ENCODE results near the gene CCDC6. TPM values are rescaled to one million over a fixed set of nuclear protein-coding genes. Genes with fewer than 3 reads are reported as not detected.
A peak's percentile ranks its signal among the peaks of the same experiment; 100 is the strongest.

CCDC6 gene
- polyA plus RNA-seq, 3 donors: 4.2 to 13.5 (median 6.2) TPM

DNA sequence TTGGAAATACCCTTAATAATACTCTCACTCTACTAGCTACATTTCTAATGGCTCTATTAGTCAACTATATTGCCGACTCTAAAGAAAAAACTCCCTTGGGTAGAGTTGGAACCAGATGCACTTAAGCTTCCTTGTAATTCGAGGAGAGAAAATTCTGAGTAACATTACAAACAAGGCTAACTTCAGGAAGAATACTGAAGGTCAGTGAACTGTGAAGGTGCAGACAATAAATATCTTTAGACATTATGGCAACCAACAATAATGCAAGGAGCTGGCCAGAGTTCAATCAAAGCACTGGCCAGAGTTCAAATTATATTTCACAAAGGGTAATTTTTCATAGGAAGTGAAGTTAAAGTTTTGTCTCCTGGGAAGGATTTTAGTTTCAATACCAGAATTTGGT is 112.4 kb downstream of the CCDC6 start:
- H3K36me3 ChIP-seq (replicated peaks in 1 of 2; ENCODE audit: control insufficient read depth in 1 of 2, insufficient read depth in 2 of 2, low read length in 2 of 2): peaks cover 55 to 92% of the 10 kb centered on the region in 2 donors
- no peak overlapping the region for H3K4me3 ChIP-seq (replicated peaks in 1 of 3; ENCODE audit: low read depth in 2 of 3, low read length in 3 of 3)
- H3K4me1 Mint-ChIP-seq: no peaks in the 10 kb centered on the region
- no peak overlapping the region for H3K27ac Mint-ChIP-seq
- H3K4me2 ChIP-seq (replicated peaks; ENCODE audit: extremely low read depth, low read length, poor library complexity, severe bottlenecking): no peak overlapping the region
- TF ChIP-seq, protein P1, sequence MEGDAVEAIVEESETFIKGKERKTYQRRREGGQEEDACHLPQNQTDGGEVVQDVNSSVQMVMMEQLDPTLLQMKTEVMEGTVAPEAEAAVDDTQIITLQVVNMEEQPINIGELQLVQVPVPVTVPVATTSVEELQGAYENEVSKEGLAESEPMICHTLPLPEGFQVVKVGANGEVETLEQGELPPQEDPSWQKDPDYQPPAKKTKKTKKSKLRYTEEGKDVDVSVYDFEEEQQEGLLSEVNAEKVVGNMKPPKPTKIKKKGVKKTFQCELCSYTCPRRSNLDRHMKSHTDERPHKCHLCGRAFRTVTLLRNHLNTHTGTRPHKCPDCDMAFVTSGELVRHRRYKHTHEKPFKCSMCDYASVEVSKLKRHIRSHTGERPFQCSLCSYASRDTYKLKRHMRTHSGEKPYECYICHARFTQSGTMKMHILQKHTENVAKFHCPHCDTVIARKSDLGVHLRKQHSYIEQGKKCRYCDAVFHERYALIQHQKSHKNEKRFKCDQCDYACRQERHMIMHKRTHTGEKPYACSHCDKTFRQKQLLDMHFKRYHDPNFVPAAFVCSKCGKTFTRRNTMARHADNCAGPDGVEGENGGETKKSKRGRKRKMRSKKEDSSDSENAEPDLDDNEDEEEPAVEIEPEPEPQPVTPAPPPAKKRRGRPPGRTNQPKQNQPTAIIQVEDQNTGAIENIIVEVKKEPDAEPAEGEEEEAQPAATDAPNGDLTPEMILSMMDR (IDR thresholded peaks at IDR 0.05): no peak
- no peak overlapping the region for H3K9ac ChIP-seq (ENCODE audit: insufficient read depth, low read length, poor library complexity, severe bottlenecking)
- H3K9me3 Mint-ChIP-seq: peaks cover 0 to 3% (median 2%) of the 10 kb centered on the region in 7 donors
- no peaks in the 10 kb centered on the region for H3K27me3 Mint-ChIP-seq (ENCODE audit: low read depth in 3 of 3)
- DNase-seq: no peak
- H3K4me1 ChIP-seq (ENCODE audit: control insufficient read depth in 1 of 2, insufficient read depth in 2 of 2, low read length in 2 of 2): no peaks in the 10 kb centered on the region
- no peak overlapping the region for H3K27ac ChIP-seq (ENCODE audit: low read depth in 1 of 2, low read length in 2 of 2)
- WGBS (ENCODE audit: insufficient coverage): no CpG with 5 or more reads among the region's 2 CpGs
- no peaks in the 10 kb centered on the region for H3K79me2 ChIP-seq (ENCODE audit: insufficient read depth, low read length)
- H3K4me3 Mint-ChIP-seq: no peak overlapping the region
- H3K36me3 Mint-ChIP-seq: peaks cover 73 to 80% of the 10 kb centered on the region in 2 donors
- intact Hi-C loops (cut with micrococcal nuclease): no loop called here
- H3K9me3 ChIP-seq (replicated peaks in 1 of 2; ENCODE audit: control insufficient read depth in 1 of 2, insufficient read depth in 1 of 2, low read length in 2 of 2): no peaks in the 10 kb centered on the region
- H3K27me3 ChIP-seq (ENCODE audit: control insufficient read depth in 2 of 2, insufficient read depth in 2 of 2, low read length in 2 of 2): no peaks in the 10 kb centered on the region
- H4K20me1 ChIP-seq (ENCODE audit: insufficient read depth, low read length): no peaks in the 10 kb centered on the region
- H2AFZ ChIP-seq (ENCODE audit: insufficient read depth, low read depth, low read length, poor library complexity, severe bottlenecking): no peak overlapping the region

DNA sequence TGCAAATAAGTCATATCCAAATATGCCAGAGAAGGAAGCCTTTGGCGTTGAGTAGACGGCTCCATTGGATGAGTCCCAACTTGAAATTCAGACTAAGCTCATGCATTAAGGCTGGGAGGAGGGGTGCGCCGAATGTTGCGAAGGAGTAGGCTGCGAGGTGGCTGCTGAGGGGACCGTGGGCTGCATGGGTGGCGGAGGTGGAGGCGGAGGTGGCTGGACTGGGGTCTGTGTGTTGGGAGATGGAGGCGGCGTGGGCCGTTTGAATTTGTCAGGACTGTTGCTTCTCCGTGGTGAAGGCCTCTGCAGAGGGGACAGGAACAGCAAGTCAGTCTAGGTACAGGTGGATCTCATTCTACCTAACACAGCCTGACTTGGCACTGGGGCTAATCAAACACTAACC is 113.5 kb downstream of the CCDC6 start:
- WGBS (ENCODE audit: insufficient coverage): 100% methylated on average over 4 of the region's 13 CpGs
- Histone ChIP-seq H3K4me1 (ENCODE audit: control insufficient read depth in 1 of 2, insufficient read depth in 2 of 2, low read length in 2 of 2) (no peaks in the 10 kb centered on the region), H3K27me3 (ENCODE audit: control insufficient read depth in 2 of 2, insufficient read depth in 2 of 2, low read length in 2 of 2) (no peaks in the 10 kb centered on the region), H3K9me3 (replicated peaks in 1 of 2; ENCODE audit: control insufficient read depth in 1 of 2, insufficient read depth in 1 of 2, low read length in 2 of 2) (no peaks in the 10 kb centered on the region), H4K20me1 (ENCODE audit: insufficient read depth, low read length) (no peaks in the 10 kb centered on the region), H3K4me2 (replicated peaks; ENCODE audit: extremely low read depth, low read length, poor library complexity, severe bottlenecking) (no peak overlapping the region), H3K27ac (ENCODE audit: low read depth in 1 of 2, low read length in 2 of 2) (no peak overlapping the region), H3K4me3 (replicated peaks in 1 of 3; ENCODE audit: low read depth in 2 of 3, low read length in 3 of 3) (no peak overlapping the region), H3K9ac (ENCODE audit: insufficient read depth, low read length, poor library complexity, severe bottlenecking) (no peak overlapping the region), H3K79me2 (ENCODE audit: insufficient read depth, low read length) (no peaks in the 10 kb centered on the region), H2AFZ (ENCODE audit: insufficient read depth, low read depth, low read length, poor library complexity, severe bottlenecking) (no peak overlapping the region), H3K36me3 (replicated peaks in 1 of 2; ENCODE audit: control insufficient read depth in 1 of 2, insufficient read depth in 2 of 2, low read length in 2 of 2) (peaks cover 49 to 88% of the 10 kb centered on the region in 2 donors)
- intact Hi-C loops (cut with micrococcal nuclease): no loop called here
- Mint-ChIP-seq H3K9me3 (peaks cover 0 to 3% (median 2%) of the 10 kb centered on the region in 7 donors), H3K4me1 (no peaks in the 10 kb centered on the region), H3K27ac (peak overlapping the region in 2 of 7 donors; percentile 12 to 25), H3K27me3 (ENCODE audit: low read depth in 3 of 3) (no peaks in the 10 kb centered on the region), H3K36me3 (peaks cover 72 to 75% of the 10 kb centered on the region in 2 donors), H3K4me3 (no peak overlapping the region)
- TF ChIP-seq, protein P1 (IDR thresholded peaks at IDR 0.05): no peak
- no peak for DNase-seq
